ENCODE measurements around the gene APP.

DNA sequence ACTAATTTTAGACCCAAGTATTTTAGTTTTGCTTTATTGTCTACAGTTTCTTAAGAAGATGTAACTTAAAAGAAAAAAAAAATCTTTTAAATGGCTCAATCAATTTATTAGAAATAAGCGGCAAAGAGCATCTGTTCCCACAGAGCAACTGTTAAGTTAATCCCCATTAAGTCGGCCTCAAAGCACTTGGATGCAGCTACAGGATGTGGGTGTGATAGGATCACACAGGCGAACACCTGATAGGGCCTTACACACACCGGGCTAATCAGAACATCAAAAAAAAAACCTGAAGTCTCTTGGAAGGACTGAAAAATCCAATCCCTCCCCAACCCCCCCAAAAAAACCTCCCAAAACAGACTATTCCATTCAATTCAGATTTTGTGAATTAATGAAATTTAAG, 23.0 kb downstream of the APP start:
- TF ChIP-seq TAF1 (IDR thresholded peaks at IDR 0.05; ENCODE audit: borderline replicate concordance, low read depth, low read length) (no peak), POLR2AphosphoS5 (IDR thresholded peaks at IDR 0.05; ENCODE audit: low read depth, low read length) (no peak), POLR2A (IDR thresholded peaks at IDR 0.05; ENCODE audit: low read depth, low read length) (no peak)
